ENCODE data around the gene NAXE. TPM values are rescaled to one million over a fixed set of nuclear protein-coding genes. Genes with fewer than 3 reads are reported as not detected.

NAXE gene
- 99.8 and 105 TPM in 2 replicates for total RNA-seq (2022)
- percentile 84 among the genes with signal in this experiment for Bru-seq, nascent RNA
- percentile 70 among the genes with signal in this experiment for BruChase-seq, experiment 1, labeled RNA remaining after a 2-hour chase
- BruChase-seq, experiment 2, labeled RNA remaining after a 6-hour chase: percentile 90 among the genes with signal in this experiment
- long read RNA-seq, transcript NAXE-203 (6 exons, 1,125 nt): major isoform, 136 of 167 reads
- long read RNA-seq, transcript NAXE-201 (5 exons, 1,012 nt): minor isoform, 7 of 167 reads
- long read RNA-seq, partial matches to known transcripts: 9 of 167 reads
- long read RNA-seq, other reads (novel, unspliced or antisense): 12 of 167 reads

DNA sequence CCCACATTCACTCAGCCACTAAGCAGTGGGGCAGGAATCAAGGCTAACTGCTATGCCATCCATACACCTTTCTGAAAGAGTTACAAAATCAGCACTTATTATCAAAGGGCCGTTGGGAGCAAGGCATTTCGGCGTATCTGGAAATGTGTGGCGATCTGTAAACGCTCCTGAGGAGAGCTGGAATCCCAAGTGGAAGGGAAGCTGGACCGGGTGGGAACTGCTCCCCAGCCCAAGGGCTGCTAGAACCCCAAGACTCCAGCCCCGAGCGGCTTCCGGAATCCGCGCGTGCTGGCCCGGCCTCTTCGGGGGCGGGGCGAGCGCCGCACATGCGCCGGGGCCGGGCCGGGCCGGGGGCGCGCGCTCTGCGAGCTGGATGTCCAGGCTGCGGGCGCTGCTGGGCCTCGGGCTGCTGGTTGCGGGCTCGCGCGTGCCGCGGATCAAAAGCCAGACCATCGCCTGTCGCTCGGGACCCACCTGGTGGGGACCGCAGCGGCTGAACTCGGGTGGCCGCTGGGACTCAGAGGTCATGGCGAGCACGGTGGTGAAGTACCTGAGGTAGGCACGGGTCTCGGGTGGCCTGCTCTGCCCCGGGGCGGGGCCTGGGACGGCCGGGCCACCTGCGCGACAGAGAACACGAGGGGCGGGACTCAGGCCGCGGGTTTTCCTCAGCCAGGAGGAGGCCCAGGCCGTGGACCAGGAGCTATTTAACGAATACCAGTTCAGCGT, at the start of gene NAXE:
Gene NAXE, plus strand, starts transcription at position 345 of the 726 bp plus-strand sequence. Its CDS starts 29 bp downstream, at position 374.
- H3K4me3 Mint-ChIP-seq (ENCODE audit: unreplicated experiment): peak within 1 kb of the TSS; percentile 65
- DNase-seq: peak; percentile 70 to 84
- intact Hi-C loops (cut with micrococcal nuclease; ENCODE audit: unreplicated experiment): loop anchor here (1.0 kb wide), 1 partner anchor 10 kb away; the partner anchor contains the start of gene GPATCH4
- BruUV-seq (replicated peaks): no TSS peak
- peak within 1 kb of the TSS; percentile 54 for H3K27ac Mint-ChIP-seq (ENCODE audit: unreplicated experiment)
- H3K36me3 ChIP-seq (ENCODE audit: control insufficient read depth, insufficient read depth, low read length): peaks cover 3% of the 10 kb centered on the region; the same call in 1 of the 2 replicates
- ChIA-PET POLR2A (interaction anchor here (0.5 to 1.9 kb wide), 11 partner anchors 9 to 178 kb away, joined by 3 to 8 read pairs (median 4); partner anchors contain the start of genes ISG20L2, MEF2D and METTL25B), CTCF (interaction anchor here (0.8 to 1.4 kb wide), 7 partner anchors 10 to 146 kb away, joined by 3 to 6 read pairs (median 3); partner anchors contain the start of gene GPATCH4)
- H3K4me1 ChIP-seq: peaks cover 8% of the 10 kb centered on the region; the same call in 1 of the 2 replicates
- peak within 1 kb of the TSS; percentile 69 for H3K4me3 ChIP-seq (ENCODE audit: low read depth, low read length)
- no peaks in the 10 kb centered on the region for H3K9me3 ChIP-seq
- H3K4me1 Mint-ChIP-seq (ENCODE audit: low read depth, unreplicated experiment): peaks cover 16% of the 10 kb centered on the region
- H3K9me3 Mint-ChIP-seq (ENCODE audit: unreplicated experiment): no peaks in the 10 kb centered on the region
- H3K27me3 Mint-ChIP-seq (ENCODE audit: insufficient read depth, unreplicated experiment): no peaks in the 10 kb centered on the region
- TF ChIP-seq, protein P1, sequence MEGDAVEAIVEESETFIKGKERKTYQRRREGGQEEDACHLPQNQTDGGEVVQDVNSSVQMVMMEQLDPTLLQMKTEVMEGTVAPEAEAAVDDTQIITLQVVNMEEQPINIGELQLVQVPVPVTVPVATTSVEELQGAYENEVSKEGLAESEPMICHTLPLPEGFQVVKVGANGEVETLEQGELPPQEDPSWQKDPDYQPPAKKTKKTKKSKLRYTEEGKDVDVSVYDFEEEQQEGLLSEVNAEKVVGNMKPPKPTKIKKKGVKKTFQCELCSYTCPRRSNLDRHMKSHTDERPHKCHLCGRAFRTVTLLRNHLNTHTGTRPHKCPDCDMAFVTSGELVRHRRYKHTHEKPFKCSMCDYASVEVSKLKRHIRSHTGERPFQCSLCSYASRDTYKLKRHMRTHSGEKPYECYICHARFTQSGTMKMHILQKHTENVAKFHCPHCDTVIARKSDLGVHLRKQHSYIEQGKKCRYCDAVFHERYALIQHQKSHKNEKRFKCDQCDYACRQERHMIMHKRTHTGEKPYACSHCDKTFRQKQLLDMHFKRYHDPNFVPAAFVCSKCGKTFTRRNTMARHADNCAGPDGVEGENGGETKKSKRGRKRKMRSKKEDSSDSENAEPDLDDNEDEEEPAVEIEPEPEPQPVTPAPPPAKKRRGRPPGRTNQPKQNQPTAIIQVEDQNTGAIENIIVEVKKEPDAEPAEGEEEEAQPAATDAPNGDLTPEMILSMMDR (IDR thresholded peaks at IDR 0.05; ENCODE audit: insufficient read depth in 1 of 2, low read depth in 1 of 2, low read length in 1 of 2, severe bottlenecking in 1 of 2, unreplicated experiment in 1 of 2): no peak
- H3K36me3 Mint-ChIP-seq (ENCODE audit: insufficient read depth, unreplicated experiment): peaks cover 24% of the 10 kb centered on the region
- no peaks in the 10 kb centered on the region for H3K27me3 ChIP-seq (replicated peaks; ENCODE audit: control insufficient read depth, insufficient read depth, low read length)

DNA sequence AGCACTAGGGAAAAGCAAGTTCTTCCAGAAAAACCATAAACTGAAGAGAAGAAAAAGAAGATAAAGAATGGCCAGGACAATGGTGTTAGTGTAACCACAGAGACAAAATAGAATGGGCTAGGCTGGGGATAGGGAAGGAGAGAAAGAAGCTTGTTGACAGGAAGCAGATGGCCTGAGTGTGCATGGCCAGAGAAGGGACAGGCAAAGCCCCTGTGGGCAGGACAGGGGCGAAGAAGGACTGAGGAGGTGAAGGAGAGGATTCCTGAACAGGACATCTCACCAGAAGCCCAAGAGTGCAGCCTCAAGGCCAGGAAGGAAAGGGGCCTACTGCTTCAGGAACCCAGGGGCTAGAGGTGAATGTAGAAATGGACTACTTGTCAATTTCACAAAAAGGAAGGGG, 48.5 kb upstream of the NAXE start:
- H3K27ac Mint-ChIP-seq (ENCODE audit: unreplicated experiment): peak overlapping the region; percentile 80
- Histone ChIP-seq H3K4me3 (ENCODE audit: low read depth, low read length) (no peak overlapping the region), H3K36me3 (ENCODE audit: control insufficient read depth, insufficient read depth, low read length) (no peaks in the 10 kb centered on the region; the same call in none of the 2 replicates), H3K27me3 (replicated peaks; ENCODE audit: control insufficient read depth, insufficient read depth, low read length) (no peaks in the 10 kb centered on the region), H3K4me1 (peaks cover 5% of the 10 kb centered on the region; the same call in 1 of the 2 replicates), H3K9me3 (no peaks in the 10 kb centered on the region)
- peak in 1 of 2 experiments; percentile 23 for DNase-seq
- H3K4me3 Mint-ChIP-seq (ENCODE audit: unreplicated experiment): no peak overlapping the region
- H3K9me3 Mint-ChIP-seq (ENCODE audit: unreplicated experiment): no peaks in the 10 kb centered on the region
- BruUV-seq (replicated peaks): no TSS peak
- peaks cover 27% of the 10 kb centered on the region for H3K36me3 Mint-ChIP-seq (ENCODE audit: insufficient read depth, unreplicated experiment)
- TF ChIP-seq, protein P1 (IDR thresholded peaks at IDR 0.05; ENCODE audit: insufficient read depth in 1 of 2, low read depth in 1 of 2, low read length in 1 of 2, severe bottlenecking in 1 of 2, unreplicated experiment in 1 of 2): no peak
- intact Hi-C loops (cut with micrococcal nuclease; ENCODE audit: unreplicated experiment): loop anchor here (2.0 kb wide), 1 partner anchor 38 kb away; no protein-coding TSS in a partner anchor
- H3K4me1 Mint-ChIP-seq (ENCODE audit: low read depth, unreplicated experiment): peaks cover 16% of the 10 kb centered on the region
- H3K27me3 Mint-ChIP-seq (ENCODE audit: insufficient read depth, unreplicated experiment): no peaks in the 10 kb centered on the region
- POLR2A ChIA-PET: interaction anchor here (0.7 kb wide), 2 partner anchors 48 to 145 kb away, joined by 3 read pairs; partner anchors contain the start of gene NAXE
- CTCF ChIA-PET: interaction anchor here (1.0 to 1.5 kb wide), 2 partner anchors 42 to 86 kb away, joined by 3 to 4 read pairs; no protein-coding TSS in a partner anchor

DNA sequence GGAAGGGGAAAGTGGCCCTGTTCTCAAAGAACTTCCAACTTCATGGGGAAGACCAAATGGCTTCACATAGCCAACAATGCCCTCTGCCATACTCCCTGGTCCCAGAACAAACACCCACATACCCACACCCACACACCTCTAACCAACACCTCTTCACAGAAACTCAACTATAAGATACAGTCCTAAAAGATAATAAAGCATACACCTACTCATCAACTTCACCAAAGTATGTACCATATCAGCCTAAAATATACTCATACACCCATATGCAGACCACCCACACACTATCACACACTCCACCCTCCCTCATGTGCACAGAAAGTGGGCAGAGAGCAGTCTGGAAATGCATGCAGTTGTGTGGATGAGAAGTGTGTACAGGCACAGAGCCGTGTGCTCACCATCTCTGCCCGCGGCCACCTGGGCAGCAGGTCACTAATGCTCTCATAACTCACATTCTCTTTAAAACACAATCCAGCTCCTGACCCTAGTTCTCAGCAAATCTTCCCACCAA, 46.9 kb upstream of the NAXE start:
- POLR2A ChIA-PET: no interaction called here
- peaks cover 2% of the 10 kb centered on the region for H3K36me3 ChIP-seq (ENCODE audit: control insufficient read depth, insufficient read depth, low read length)
- Mint-ChIP-seq H3K4me3 (ENCODE audit: unreplicated experiment) (no peak overlapping the region), H3K9me3 (ENCODE audit: unreplicated experiment) (no peaks in the 10 kb centered on the region), H3K36me3 (ENCODE audit: insufficient read depth, unreplicated experiment) (peaks cover 14% of the 10 kb centered on the region), H3K4me1 (ENCODE audit: low read depth, unreplicated experiment) (peaks cover 16% of the 10 kb centered on the region), H3K27me3 (ENCODE audit: insufficient read depth, unreplicated experiment) (no peaks in the 10 kb centered on the region), H3K27ac (ENCODE audit: unreplicated experiment) (no peak overlapping the region)
- CTCF ChIA-PET: no interaction called here
- no peak for DNase-seq
- intact Hi-C loops (cut with micrococcal nuclease; ENCODE audit: unreplicated experiment): no loop called here
- no peaks in the 10 kb centered on the region for H3K27me3 ChIP-seq (replicated peaks; ENCODE audit: control insufficient read depth, insufficient read depth, low read length)
- H3K9me3 ChIP-seq: no peaks in the 10 kb centered on the region
- H3K4me1 ChIP-seq: peaks cover 5% of the 10 kb centered on the region; the same call in 1 of the 2 replicates
- no peak overlapping the region for H3K4me3 ChIP-seq (ENCODE audit: low read depth, low read length)
- BruUV-seq (replicated peaks): no TSS peak
- TF ChIP-seq, protein P1 (IDR thresholded peaks at IDR 0.05; ENCODE audit: insufficient read depth in 1 of 2, low read depth in 1 of 2, low read length in 1 of 2, severe bottlenecking in 1 of 2, unreplicated experiment in 1 of 2): no peak

All from Caco-2 (cell line).